Body of pancreas (tissue), 4 donors: ENCODE data around the gene MYO18B.

Source experiments
- POLR2A ChIP-seq, 3 donors: fragments of 450-650 bp; IDR thresholded peaks; one replicate each; pipeline ENCODE4 v1.6.1; 2016; ENCODE audit warnings: antibody characterized with exemption in 3 of 3, mild to moderate bottlenecking in 2 of 3
- TF ChIP-seq, protein P1 (sequence below), 7 experiments: fragments of 450-650 bp in 4 of 7; fragments of 200-600 bp in 3 of 7; sonication (generic) in 3 of 7; IDR thresholded peaks; one replicate each; pipeline ENCODE4 v1.5.1; 2016 to 2019; ENCODE audit warnings: antibody characterized with exemption in 7 of 7

- TF ChIP-seq, protein P1, sequence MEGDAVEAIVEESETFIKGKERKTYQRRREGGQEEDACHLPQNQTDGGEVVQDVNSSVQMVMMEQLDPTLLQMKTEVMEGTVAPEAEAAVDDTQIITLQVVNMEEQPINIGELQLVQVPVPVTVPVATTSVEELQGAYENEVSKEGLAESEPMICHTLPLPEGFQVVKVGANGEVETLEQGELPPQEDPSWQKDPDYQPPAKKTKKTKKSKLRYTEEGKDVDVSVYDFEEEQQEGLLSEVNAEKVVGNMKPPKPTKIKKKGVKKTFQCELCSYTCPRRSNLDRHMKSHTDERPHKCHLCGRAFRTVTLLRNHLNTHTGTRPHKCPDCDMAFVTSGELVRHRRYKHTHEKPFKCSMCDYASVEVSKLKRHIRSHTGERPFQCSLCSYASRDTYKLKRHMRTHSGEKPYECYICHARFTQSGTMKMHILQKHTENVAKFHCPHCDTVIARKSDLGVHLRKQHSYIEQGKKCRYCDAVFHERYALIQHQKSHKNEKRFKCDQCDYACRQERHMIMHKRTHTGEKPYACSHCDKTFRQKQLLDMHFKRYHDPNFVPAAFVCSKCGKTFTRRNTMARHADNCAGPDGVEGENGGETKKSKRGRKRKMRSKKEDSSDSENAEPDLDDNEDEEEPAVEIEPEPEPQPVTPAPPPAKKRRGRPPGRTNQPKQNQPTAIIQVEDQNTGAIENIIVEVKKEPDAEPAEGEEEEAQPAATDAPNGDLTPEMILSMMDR (IDR thresholded peaks at IDR 0.05): no peak
- no peak for TF ChIP-seq POLR2A (IDR thresholded peaks at IDR 0.05)
These were observed 274.9 kb downstream of the MYO18B start for GRCh38 chr22:26016916-26017315.
